HG02852 (cell line): Measurements from ENCODE around the gene NIN.
"Not testable (repeated sequence)": the region's sequence is repeated elsewhere in the genome, so short reads cannot be mapped to it uniquely, and the experiment has no call there.

Source experiments
- ATAC-seq: cut with Tn5 transposase; IDR thresholded peaks from one replicate; pipeline ENCODE4 v1.9.1; 2021; ENCODE audit warnings: mild to moderate bottlenecking, moderate library complexity; ENCODE audit not compliant: unreplicated experiment

Gene NIN

DNA sequence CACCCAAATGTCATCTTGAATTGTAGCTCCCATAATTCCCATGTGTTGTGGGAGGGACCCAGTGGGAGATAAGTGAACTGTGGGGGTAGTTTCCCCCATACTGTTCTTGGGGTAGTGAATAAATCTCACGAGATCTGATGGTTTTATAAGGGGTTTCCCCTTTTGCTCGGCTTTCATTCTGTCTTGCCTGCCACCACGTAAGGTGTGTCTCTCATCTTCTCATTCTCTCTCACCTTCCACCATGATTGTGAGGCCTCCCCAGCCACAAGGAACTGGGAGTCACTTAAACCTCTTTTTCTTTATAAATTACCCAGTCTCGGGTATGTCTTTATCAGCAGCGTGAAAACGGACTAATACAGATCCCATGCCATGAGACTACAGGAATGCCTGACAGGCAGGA lies 11.7 kb downstream of the NIN start:
- not testable (repeated sequence) for ATAC-seq

DNA sequence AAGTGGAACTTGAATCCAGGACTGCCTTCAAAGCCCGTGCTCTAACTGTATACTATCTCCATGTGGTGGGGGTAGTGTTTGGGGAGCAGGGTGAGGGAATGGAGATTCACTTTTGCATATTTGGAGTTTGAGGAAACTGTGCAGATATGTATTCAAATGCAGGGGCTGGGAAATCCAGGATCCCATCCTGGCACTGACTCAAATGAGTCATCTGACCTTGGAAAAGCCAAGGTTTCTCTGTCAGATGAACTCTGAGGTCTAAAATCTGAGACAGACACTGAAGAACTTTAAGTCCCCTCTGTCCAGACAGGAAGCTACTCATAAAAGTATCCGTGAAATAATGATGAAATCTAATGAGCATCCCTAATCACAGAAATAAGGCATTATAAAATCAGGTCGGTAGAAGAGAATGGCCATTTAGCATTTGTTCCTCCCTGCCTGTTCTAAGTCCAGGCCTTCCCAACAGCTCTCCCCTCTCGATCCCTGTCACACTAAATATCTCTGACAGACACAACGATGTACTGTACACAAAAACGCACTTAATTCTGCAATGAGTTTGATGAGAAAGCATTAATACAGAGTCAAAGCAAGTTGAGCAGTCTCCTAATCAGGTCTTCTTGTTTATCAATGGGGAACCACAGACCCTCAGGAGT lies 14.4 kb downstream of the NIN start:
- no peak for ATAC-seq

DNA sequence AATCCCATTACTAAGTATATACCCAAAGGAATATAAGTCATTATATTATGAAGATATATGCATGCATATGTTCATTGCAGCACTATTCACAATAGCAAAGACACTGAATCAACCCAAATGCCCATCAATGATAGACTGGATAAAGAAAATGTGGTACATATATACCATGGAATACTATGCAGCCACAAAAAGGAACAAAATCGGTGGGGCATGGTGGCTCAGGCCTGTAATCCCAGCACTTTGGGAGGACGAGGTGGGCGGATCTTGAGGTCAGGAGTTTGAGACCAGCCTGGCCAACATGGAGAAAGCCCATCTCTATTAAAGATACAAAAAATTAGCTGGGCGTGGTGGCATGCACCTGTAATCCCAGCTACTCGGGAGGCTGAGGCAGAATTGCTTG lies 15.4 kb downstream of the NIN start:
- not testable (repeated sequence) for ATAC-seq

- ATAC-seq = not testable (repeated sequence)
These were observed 15.9 kb downstream of the NIN start for GRCh38 chr14:50815058-50815457.

- no peak for ATAC-seq
These were observed 16.8 kb downstream of the NIN start for GRCh38 chr14:50814161-50814560.

DNA sequence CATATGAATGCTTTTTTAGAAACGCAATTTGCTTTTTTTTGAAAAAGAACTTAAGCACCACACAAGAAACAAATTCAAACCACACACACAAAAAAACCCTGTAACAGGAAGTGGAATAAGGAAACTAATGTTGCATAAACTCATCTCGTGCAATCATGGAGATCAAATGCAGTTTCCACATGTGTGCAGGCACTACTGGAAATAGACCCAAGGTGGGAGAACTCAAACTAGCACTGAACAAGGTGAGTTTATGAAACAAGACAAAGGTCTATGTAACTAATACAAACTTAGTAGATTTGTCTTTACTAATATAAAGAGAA lies 17.5 kb downstream of the NIN start:
- peak; percentile 71 for ATAC-seq

DNA sequence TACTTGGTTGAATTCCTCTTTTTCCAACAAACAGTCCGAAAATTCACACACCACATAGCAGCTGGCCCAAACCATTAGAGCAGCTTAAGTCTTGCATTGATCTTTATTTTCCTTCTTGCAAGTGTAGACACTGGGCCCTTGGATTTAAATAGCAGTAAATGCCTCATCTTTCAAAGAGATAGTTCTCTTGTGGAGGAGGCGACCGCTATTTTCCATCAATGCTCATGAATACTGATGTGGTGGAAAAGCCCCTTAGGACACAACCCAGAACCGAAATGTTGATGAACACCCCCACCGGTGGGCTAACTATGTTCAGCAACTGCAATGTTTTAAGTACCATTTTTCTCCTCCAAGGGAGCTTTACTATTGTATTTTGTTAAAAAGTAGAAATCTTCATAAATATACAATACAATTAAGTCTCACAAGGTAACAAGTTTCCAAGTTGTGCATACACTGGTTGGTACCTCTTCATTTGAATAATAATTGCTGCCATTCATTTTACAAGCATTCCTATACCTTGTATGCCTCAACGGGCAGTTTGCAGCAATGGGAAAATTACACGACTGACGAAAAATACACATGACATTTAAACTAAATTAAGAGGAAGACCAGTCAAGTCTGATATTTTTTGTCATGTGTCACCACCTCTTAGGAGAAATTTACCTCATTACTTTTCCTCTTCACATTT lies 18.0 kb downstream of the NIN start:
- ATAC-seq = peak; percentile 20

GRCh38 chr14:50812180-50812579 lies 18.8 kb downstream of the NIN start:
- ATAC-seq = no peak

DNA sequence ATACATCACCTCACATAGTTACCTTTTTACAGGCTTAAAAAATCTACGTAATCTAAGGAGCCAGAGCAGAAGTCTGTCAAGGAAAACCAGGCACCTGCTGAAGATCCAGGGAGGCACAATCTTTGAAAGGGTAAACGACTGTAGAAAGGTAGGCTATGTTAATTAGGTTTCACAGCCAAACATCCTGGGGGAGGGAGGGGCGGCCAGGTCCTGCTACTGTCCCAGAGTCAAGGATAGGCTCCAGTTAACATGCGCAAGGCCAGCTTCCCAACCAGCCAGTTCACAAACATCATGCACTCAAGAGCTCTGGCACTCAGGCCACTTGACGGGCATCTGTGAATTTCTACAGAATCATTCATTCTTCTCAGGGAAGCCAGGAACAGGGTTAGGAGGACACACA lies 22.9 kb downstream of the NIN start:
- ATAC-seq = no peak

GRCh38 chr14:50806241-50806933 lies 24.6 kb downstream of the NIN start:
- no peak for ATAC-seq

- no peak for ATAC-seq
These were observed 25.6 kb downstream of the NIN start for GRCh38 chr14:50805396-50805795.

- no peak for ATAC-seq
These were observed 26.7 kb downstream of the NIN start for GRCh38 chr14:50804181-50804721.

DNA sequence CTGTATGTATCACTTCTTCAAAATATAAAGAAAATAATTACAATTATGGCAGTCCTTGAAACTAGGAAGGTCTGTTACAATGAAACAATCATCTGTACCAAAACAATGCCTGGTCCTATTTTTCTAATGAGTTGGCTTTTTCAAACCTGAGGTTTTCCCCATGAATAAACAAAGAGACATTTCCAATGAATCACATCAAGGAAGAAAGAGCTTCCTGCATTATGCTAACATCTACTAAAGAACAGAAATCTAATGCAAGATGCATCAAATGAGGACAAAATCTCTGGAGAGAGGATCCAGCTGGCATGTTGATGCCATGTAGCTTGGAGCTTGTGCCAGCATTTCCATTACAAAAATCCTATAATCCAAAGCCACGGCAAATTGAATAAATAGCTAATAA lies 29.3 kb downstream of the NIN start:
- no peak for ATAC-seq

DNA sequence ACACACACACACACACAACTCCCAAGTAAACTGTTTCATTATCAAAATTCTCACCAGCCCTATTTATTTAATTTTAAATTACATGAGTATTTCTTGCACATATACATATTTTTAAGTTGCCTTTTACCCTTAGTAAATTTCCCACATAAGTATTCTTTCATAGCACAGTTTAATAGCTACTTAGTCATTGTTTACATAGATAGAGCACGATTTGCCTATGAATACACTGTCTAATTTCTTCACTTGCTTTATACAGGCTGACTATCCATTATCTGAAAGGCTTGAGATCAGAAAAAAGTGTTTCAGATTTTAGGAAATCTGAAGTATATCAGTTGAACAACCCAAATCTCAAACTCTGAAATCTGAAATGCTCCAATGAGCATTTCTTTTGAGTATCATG lies 30.9 kb downstream of the NIN start:
- ATAC-seq = no peak

DNA sequence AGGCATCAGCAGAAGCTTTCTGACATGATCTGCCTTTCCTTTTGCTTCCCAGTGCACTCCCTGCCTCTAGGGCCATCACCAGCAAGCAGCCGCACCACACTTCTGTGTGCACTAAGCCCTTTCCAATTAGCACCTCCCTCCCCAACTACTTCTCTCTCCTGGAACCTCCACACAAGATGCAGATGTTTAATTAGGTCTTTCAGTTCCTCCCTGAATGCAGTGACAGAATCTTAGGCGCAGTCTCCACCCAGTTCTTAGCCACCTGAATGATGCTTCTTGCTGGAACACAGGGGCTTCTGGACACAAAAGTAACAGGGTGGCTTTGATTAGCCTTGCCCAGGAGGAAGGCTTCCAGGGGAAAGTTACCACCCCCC lies 32.9 kb downstream of the NIN start:
- ATAC-seq = peak; percentile 89

DNA sequence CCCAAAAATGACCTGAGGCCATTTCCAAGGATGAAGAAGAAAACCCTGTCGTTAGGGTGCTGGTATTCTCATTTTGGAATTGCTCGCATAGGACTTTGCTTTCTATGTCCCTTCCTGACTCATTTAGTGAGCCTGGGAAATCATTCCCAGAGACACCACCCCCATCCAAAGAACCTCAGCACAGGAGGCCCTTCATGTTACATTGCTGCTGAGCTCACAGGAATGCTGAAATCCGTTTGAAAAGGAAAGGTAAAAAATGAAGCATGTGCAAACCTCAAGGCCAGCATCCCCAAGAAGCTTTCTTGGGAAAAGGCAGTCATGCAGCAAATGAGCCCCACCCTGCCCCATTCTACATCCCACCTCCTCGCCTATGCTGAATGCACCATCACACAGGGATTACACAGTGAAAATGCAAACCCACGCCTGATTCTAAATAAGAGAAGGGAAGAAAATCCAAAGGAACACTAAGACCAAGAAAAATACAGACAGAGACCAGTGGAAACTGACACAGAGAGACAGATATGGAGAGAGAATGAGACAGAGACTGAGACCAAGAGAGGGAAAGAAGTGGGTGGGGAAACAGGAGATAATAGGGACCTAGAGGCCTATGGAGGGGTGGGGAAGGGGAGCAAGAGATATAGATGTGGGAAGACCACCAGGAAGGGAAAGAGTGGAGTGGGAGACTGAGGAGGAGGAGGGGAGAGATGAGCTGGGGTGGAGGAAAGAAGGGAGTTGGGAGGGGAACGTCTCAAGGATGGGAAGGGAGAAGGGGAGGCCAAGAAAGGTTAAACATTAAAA lies 33.5 kb downstream of the NIN start:
- ATAC-seq = no peak

GRCh38 chr14:50796390-50796789 lies 34.6 kb downstream of the NIN start:
- no peak for ATAC-seq

DNA sequence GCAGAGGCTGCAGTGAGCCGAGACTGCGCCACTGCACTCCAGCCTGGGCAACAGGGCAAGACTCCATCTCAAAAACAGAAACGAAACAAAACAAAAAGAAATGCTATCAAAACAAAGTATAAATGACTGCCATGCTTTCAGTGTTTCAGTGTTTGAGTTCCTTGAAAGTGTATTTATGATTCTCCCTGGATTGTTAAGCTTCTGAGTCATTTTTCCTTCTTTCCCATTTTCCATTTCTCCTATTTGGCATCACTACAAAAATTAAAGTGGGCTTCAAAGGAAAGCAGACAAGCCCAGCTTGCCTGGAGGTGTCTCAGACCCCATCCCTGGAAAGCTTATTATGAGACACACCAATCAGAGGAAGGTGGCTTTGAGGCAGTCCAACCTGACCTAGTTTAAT lies 35.1 kb downstream of the NIN start:
- ATAC-seq = no peak

GRCh38 chr14:50795142-50795541 lies 35.8 kb downstream of the NIN start:
- no peak for ATAC-seq

DNA sequence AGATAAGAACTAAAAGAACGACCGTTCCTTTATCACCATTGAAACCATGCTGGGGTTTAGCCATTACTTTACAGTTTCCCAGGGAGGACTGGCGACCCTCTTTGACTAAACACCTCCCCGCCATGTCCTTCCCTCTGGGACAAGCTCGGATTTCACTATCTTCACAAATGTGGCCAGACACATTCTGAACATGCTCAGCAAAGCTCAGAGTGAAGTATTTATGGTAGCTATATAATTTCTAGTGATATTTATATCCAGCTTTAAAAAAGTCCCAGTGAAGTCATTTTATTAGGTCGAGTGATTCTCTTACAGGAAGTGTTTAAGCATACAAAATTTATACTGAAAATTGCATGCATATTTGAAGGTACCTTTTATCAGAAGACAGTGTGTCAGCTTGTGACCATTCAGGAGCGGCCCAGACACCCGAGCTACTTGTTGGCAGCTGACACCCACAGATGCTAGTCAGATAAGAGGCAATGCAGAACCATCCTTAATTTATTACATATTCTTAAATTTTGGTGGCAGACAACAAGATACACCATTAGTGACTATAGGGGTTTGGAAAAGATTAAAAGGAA lies 36.8 kb downstream of the NIN start:
- ATAC-seq = no peak

DNA sequence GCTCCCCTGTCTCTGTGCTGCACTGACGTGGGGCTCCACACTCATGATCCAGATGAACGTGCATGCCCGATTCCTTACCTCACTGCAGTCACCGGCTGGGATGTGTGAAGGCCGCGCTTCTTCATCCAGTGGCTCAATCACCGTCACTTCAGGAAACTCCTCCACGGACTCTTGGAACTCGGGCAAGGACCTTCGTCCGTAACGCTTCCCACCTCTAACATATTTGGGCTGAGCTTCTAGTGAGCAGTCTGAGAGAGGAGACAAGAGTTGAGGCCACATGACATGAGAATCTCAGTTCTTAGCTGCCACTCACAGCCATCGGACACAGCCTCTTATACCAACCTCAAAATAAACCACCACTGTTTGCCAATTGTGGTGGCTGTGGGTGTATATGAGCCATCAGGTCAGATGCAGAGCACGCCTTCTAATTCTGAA lies 38.3 kb downstream of the NIN start:
- ATAC-seq = no peak
